CD8-positive, alpha-beta memory T cell (primary cell): ENCODE data around the gene ATG2A. TPM values are rescaled to one million over a fixed set of nuclear protein-coding genes. Genes with fewer than 3 reads are reported as not detected.
A peak's percentile ranks its signal among the peaks of the same experiment; 100 is the strongest.

Source experiments
- CTCF ChIA-PET: fragments of 350-600 bp; sonication (Branson Sonifier 250); formaldehyde crosslinking; loops from one replicate; lab custom pipeline; 2021; ENCODE audit warnings: antibody characterized with exemption; lab: Charles Lee
- POLR2A ChIA-PET: fragments of 350-600 bp; sonication (Branson Sonifier 250); formaldehyde crosslinking; loops from one replicate; lab custom pipeline; 2021; ENCODE audit warnings: antibody characterized with exemption; lab: Charles Lee
- DNase-seq, 5 donors: peaks; one replicate each; pipeline versions ENCODE4 v3.0.0 to v3.0.0-alpha.2; 2020 to 2022; ENCODE audit warnings: mixed read lengths in 1 of 5
- H3K27ac ChIP-seq: one replicate; pipeline ENCODE4 v1.7.0; 2013; ENCODE audit warnings: low read depth, mild to moderate bottlenecking, low read length, moderate library complexity
- H3K27me3 ChIP-seq: 2 replicates; pipeline ENCODE4 v1.7.0; 2013; ENCODE audit warnings: low read length, mild to moderate bottlenecking; ENCODE audit not compliant: insufficient read depth, poor library complexity, severe bottlenecking
- H3K36me3 ChIP-seq: 2 replicates; pipeline ENCODE4 v1.7.0; 2013; ENCODE audit warnings: mild to moderate bottlenecking, low read length, moderate library complexity; ENCODE audit not compliant: insufficient read depth
- H3K4me1 ChIP-seq: 2 replicates; pipeline ENCODE4 v1.7.0; 2013; ENCODE audit warnings: mild to moderate bottlenecking, low read length, moderate library complexity; ENCODE audit not compliant: insufficient read depth
- H3K4me3 ChIP-seq: 2 replicates; pipeline ENCODE4 v1.7.0; 2013; ENCODE audit warnings: mild to moderate bottlenecking, low read length
- H3K9me3 ChIP-seq: 2 replicates; pipeline ENCODE4 v1.7.0; 2013; ENCODE audit warnings: mild to moderate bottlenecking, low read length
- H3K27ac Mint-ChIP-seq, 8 donors: one replicate each; pipeline ENCODE4 v1.8.0; 2020 to 2021; ENCODE audit warnings: mixed read lengths in 8 of 8, mild to moderate bottlenecking in 6 of 8, inconsistent platforms in 3 of 8, moderate library complexity in 3 of 8
- H3K27me3 Mint-ChIP-seq, 2 donors: one replicate each; pipeline ENCODE4 v1.8.0; 2020 to 2021; ENCODE audit warnings: mixed read lengths in 2 of 2, mild to moderate bottlenecking in 1 of 2, moderate library complexity in 1 of 2
- H3K36me3 Mint-ChIP-seq, 3 donors: one replicate each; pipeline ENCODE4 v1.8.0; 2020 to 2021; ENCODE audit warnings: mixed read lengths in 3 of 3, inconsistent platforms in 1 of 3, mild to moderate bottlenecking in 1 of 3
- H3K4me1 Mint-ChIP-seq, 3 donors: one replicate each; pipeline ENCODE4 v1.8.0; 2020 to 2021; ENCODE audit warnings: mixed read lengths in 3 of 3, inconsistent platforms in 1 of 3, mild to moderate bottlenecking in 1 of 3
- H3K4me3 Mint-ChIP-seq, 7 donors: one replicate each; pipeline ENCODE4 v1.8.0; 2020 to 2021; ENCODE audit warnings: mixed read lengths in 7 of 7, mild to moderate bottlenecking in 6 of 7, moderate library complexity in 4 of 7, inconsistent platforms in 2 of 7
- H3K9me3 Mint-ChIP-seq, 5 donors: one replicate each; pipeline ENCODE4 v1.8.0; 2020 to 2022; ENCODE audit warnings: mixed read lengths in 5 of 5, mild to moderate bottlenecking in 3 of 5, moderate library complexity in 2 of 5, inconsistent platforms in 1 of 5
- polyA plus RNA-seq: library from polyadenylated mRNA; unstranded; fragments of 300-500 nt; fragmentation: Illumina TruSeq; gene quantifications from one replicate; pipeline ENCODE4 v1.2.3, GENCODE V29; 2021
- total RNA-seq, 2 experiments: library from RNA; stranded (reverse); gene quantifications; one replicate each; pipeline ENCODE4 v1.2.3, GENCODE V29; 2021

ATG2A gene
- total and polyA plus RNA-seq, 3 experiments from 2014 or later = 7.6 to 27.0 (median 25.7) TPM

- peaks cover 0 to 87% (median 9%) of the 10 kb centered on the region in 3 donors for H3K36me3 Mint-ChIP-seq
- H3K27me3 Mint-ChIP-seq = no peaks in the 10 kb centered on the region
These were observed 8.2 kb downstream of the ATG2A start for GRCh38 chr11:64908766-64909165.

DNA sequence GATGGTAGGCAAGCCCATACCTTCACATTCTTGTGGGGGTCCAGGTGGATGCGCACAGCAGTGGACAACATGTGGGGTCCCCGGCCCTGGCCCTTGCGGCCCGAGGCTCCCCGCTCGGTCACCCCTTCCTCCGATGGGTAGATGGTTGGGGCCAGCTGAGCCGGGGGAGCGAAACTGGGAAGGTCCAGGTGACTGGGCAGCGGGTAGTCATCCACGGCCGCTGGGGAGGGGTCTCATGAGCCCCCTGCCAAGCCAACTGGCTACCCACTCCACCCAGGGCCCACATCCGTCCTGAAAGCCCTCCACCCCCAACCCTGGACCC is 10.7 kb downstream of the ATG2A start:
- Mint-ChIP-seq H3K27me3 (no peaks in the 10 kb centered on the region), H3K36me3 (peaks cover 0 to 77% (median 9%) of the 10 kb centered on the region in 3 donors), H3K4me1 (peaks cover 0 to 5% (median 4%) of the 10 kb centered on the region in 3 donors), H3K4me3 (no peak overlapping the region), H3K9me3 (no peaks in the 10 kb centered on the region), H3K27ac (no peak overlapping the region)
- Histone ChIP-seq H3K27ac (no peak overlapping the region), H3K36me3 (peaks cover 14% of the 10 kb centered on the region), H3K4me1 (no peaks in the 10 kb centered on the region), H3K27me3 (no peaks in the 10 kb centered on the region), H3K9me3 (no peaks in the 10 kb centered on the region), H3K4me3 (no peak overlapping the region)
- DNase-seq = no peak
- ChIA-PET POLR2A (interaction anchor here (0.5 kb wide), 1 partner anchor 9 kb away, joined by 4 read pairs; no protein-coding TSS in a partner anchor), CTCF (interaction anchor here (1.4 kb wide), 1 partner anchor 12 kb away, joined by 3 read pairs; no protein-coding TSS in a partner anchor)

More at GRCh38 chr11:64908766-64909165, 8.2 kb downstream of the ATG2A start:
- Histone ChIP-seq H3K36me3 (peaks cover 27% of the 10 kb centered on the region), H3K4me3 (no peak overlapping the region), H3K9me3 (no peaks in the 10 kb centered on the region), H3K4me1 (no peaks in the 10 kb centered on the region), H3K27ac (no peak overlapping the region), H3K27me3 (no peaks in the 10 kb centered on the region)
- POLR2A ChIA-PET = no interaction called here
- Mint-ChIP-seq H3K4me1 (no peaks in the 10 kb centered on the region), H3K27ac (peak overlapping the region in 1 of 8 donors; percentile 18), H3K4me3 (no peak overlapping the region), H3K9me3 (no peaks in the 10 kb centered on the region)
- CTCF ChIA-PET = no interaction called here
- DNase-seq = no peak

- Histone ChIP-seq H3K4me3 (no peak overlapping the region), H3K9me3 (no peaks in the 10 kb centered on the region), H3K4me1 (peaks cover 1% of the 10 kb centered on the region), H3K36me3 (peaks cover 9% of the 10 kb centered on the region), H3K27me3 (no peaks in the 10 kb centered on the region), H3K27ac (no peak overlapping the region)
- Mint-ChIP-seq H3K9me3 (no peaks in the 10 kb centered on the region), H3K27me3 (no peaks in the 10 kb centered on the region), H3K36me3 (peaks cover 0 to 77% (median 9%) of the 10 kb centered on the region in 3 donors), H3K27ac (no peak overlapping the region), H3K4me3 (no peak overlapping the region), H3K4me1 (peaks cover 0 to 6% (median 4%) of the 10 kb centered on the region in 3 donors)
- ChIA-PET POLR2A (interaction anchor here (0.5 kb wide), 1 partner anchor 9 kb away, joined by 4 read pairs; no protein-coding TSS in a partner anchor), CTCF (interaction anchor here (1.4 kb wide), 1 partner anchor 12 kb away, joined by 3 read pairs; no protein-coding TSS in a partner anchor)
- DNase-seq = no peak
These were observed 11.3 kb downstream of the ATG2A start for GRCh38 chr11:64905516-64906313.

GRCh38 chr11:64903291-64903833 is 13.6 kb downstream of the ATG2A start:
- no peak overlapping the region for H3K27ac Mint-ChIP-seq
- H3K4me3 Mint-ChIP-seq = no peak overlapping the region
- Histone ChIP-seq H3K4me3 (no peak overlapping the region), H3K36me3 (peaks cover 9% of the 10 kb centered on the region), H3K27me3 (no peaks in the 10 kb centered on the region), H3K4me1 (peaks cover 14% of the 10 kb centered on the region), H3K27ac (no peak overlapping the region), H3K9me3 (no peaks in the 10 kb centered on the region)
- no peaks in the 10 kb centered on the region for H3K9me3 Mint-ChIP-seq
- ChIA-PET CTCF (no interaction called here), POLR2A (no interaction called here)
- H3K27me3 Mint-ChIP-seq = no peaks in the 10 kb centered on the region
- H3K4me1 Mint-ChIP-seq = peaks cover 6 to 12% (median 9%) of the 10 kb centered on the region in 3 donors
- H3K36me3 Mint-ChIP-seq = peaks cover 0 to 75% (median 11%) of the 10 kb centered on the region in 3 donors
- DNase-seq = no peak

DNA sequence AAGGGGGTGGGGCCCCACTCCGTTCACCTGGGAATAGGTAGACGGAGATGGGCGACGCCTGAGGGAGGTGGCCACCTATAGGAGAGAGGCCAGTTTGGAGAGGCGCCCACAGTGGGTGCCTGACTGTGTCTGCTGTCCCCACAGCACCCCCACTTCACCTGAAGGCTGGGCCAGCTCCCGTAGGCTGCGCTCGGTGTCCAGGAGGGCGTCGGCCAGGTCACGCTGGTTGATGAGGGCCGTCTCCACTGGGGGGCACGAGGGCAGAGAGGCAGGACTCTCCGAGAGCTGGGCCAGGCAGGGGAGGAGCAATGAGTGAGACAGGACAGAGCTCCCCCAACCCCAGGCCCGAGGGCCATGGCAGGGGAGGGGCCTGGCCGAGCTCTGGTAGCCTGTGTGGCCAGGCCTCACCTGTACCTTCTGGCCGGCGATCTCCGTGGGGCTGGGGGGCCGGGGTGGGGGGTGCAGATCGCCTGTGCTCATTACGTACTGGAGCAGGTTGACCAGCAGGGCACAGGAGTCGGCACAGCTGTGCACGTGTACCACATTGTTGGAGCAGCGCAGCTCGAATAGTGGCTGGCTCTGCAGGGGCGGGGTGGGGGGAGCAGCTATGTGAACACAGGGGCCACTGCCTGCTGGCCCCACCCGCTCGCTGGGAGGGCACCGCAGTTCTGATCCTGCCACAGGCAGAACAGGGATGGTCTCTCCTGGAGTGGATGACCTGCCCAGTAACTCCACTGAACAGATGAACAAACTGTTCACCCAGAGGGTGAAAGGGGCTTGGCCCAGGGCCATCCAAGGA is 14.7 kb downstream of the ATG2A start:
- ChIA-PET POLR2A (no interaction called here), CTCF (interaction anchor here (1.6 kb wide), 1 partner anchor 58 kb away, joined by 3 read pairs; the partner anchor contains the start of gene CDC42BPG)
- H3K4me1 Mint-ChIP-seq = peaks cover 6 to 12% (median 9%) of the 10 kb centered on the region in 3 donors
- Histone ChIP-seq H3K27me3 (no peaks in the 10 kb centered on the region), H3K36me3 (peaks cover 20% of the 10 kb centered on the region), H3K27ac (no peak overlapping the region), H3K4me3 (no peak overlapping the region), H3K4me1 (peaks cover 14% of the 10 kb centered on the region), H3K9me3 (no peaks in the 10 kb centered on the region)
- DNase-seq = no peak
- peaks cover 0 to 75% (median 6%) of the 10 kb centered on the region in 3 donors for H3K36me3 Mint-ChIP-seq
- no peaks in the 10 kb centered on the region for H3K27me3 Mint-ChIP-seq
- no peaks in the 10 kb centered on the region for H3K9me3 Mint-ChIP-seq
- peak overlapping the region in 4 of 8 donors; percentile 17 to 74 (median 58) for H3K27ac Mint-ChIP-seq
- no peak overlapping the region for H3K4me3 Mint-ChIP-seq

DNA sequence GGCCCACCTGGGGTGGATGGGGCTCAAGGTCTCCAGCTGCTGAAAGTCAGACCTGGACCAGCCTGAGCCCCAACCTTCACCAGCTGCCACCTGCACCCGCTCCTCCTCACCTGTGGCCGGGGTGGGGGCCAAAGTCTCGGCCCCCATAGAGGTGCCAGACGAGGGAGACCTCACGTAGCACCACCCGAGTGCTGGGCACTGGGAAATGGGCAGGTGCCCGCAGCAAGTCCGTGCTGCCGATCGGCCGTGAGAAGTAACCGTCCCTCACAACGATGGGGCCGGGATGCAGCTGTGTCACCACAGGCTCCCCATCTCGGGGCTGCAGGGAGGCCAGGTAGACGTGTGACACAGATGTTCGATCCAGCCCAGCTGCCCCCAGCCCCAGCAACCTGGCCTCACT is 16.2 kb downstream of the ATG2A start:
- H3K27me3 Mint-ChIP-seq = no peaks in the 10 kb centered on the region
- H3K27me3 ChIP-seq = no peaks in the 10 kb centered on the region
- no peak overlapping the region for H3K4me3 Mint-ChIP-seq
- H3K36me3 Mint-ChIP-seq = peaks cover 0 to 77% (median 6%) of the 10 kb centered on the region in 3 donors
- DNase-seq = no peak
- H3K36me3 ChIP-seq = peaks cover 20% of the 10 kb centered on the region
- H3K4me1 Mint-ChIP-seq = peaks cover 6 to 12% (median 9%) of the 10 kb centered on the region in 3 donors
- no peaks in the 10 kb centered on the region for H3K9me3 ChIP-seq
- no peaks in the 10 kb centered on the region for H3K9me3 Mint-ChIP-seq
- ChIA-PET CTCF (interaction anchor here (29.6 kb wide), 1 partner anchor 46 kb away, joined by 1256 read pairs; the partner anchor contains the start of gene CDC42BPG), POLR2A (interaction anchor here (0.6 kb wide), 1 partner anchor 26 kb away, joined by 3 read pairs; no protein-coding TSS in a partner anchor)
- H3K27ac ChIP-seq = no peak overlapping the region
- peaks cover 14% of the 10 kb centered on the region for H3K4me1 ChIP-seq
- no peak overlapping the region for H3K4me3 ChIP-seq
- H3K27ac Mint-ChIP-seq = peak overlapping the region in 4 of 8 donors; percentile 21 to 72 (median 29)

DNA sequence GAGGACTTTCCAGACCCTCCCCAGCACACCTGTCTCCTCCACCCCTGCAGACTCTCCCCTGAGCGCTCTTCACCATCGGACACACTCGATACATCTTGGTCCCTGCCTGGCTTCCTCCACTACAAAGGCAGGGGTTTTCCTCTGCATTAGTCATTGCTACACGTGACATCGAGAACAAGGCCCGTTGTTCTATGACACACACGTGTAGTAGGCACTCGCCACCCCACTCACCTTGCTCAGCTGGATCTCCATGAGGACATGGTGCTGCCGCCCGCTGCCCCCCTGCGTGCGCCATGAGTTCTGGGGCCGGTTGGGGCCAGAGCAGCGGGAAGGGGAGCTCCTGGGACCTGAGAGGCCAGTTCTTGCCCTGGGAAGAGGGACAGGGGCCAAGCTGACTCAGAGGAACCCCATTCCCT is 16.7 kb downstream of the ATG2A start:
- DNase-seq = peak; percentile 42 to 85 (median 58)

More for the DNA sequence above, 16.7 kb downstream of the ATG2A start:
- peak overlapping the region in 5 of 7 donors; percentile 3 to 58 (median 10) for H3K4me3 Mint-ChIP-seq
- peak overlapping the region; percentile 25 to 98 (median 84) for H3K27ac Mint-ChIP-seq
- Histone ChIP-seq H3K36me3 (peaks cover 15% of the 10 kb centered on the region), H3K27ac (no peak overlapping the region), H3K9me3 (no peaks in the 10 kb centered on the region), H3K4me1 (peaks cover 14% of the 10 kb centered on the region), H3K27me3 (no peaks in the 10 kb centered on the region), H3K4me3 (no peak overlapping the region)
- H3K4me1 Mint-ChIP-seq = peaks cover 6 to 12% (median 9%) of the 10 kb centered on the region in 3 donors
- peaks cover 0 to 76% (median 4%) of the 10 kb centered on the region in 3 donors for H3K36me3 Mint-ChIP-seq
- H3K9me3 Mint-ChIP-seq = no peaks in the 10 kb centered on the region
- ChIA-PET POLR2A (interaction anchor here (0.6 to 1.1 kb wide), 3 partner anchors 15 to 83 kb away, joined by 3 to 8 read pairs (median 3); no protein-coding TSS in a partner anchor), CTCF (interaction anchor here (29.6 kb wide), 1 partner anchor 45 kb away, joined by 1256 read pairs; the partner anchor contains the start of gene CDC42BPG)
- H3K27me3 Mint-ChIP-seq = no peaks in the 10 kb centered on the region
